Prostate gland (tissue), 2 donors: ENCODE data around the gene UNC119. TPM values are rescaled to one million over a fixed set of nuclear protein-coding genes. Genes with fewer than 3 reads are reported as not detected.

Source experiments
- DNase-seq: peaks from one replicate; pipeline ENCODE4 v3.0.0-alpha.2; 2019; ENCODE audit warnings: low spot score
- H3K27ac ChIP-seq, 2 donors: fragments of 200-600 bp; sonication (generic); 2 replicates each; pipeline ENCODE4 v1.5.1; 2017 to 2019
- H3K27me3 ChIP-seq: fragments of 200-600 bp; sonication (generic); replicated peaks from 2 replicates; pipeline ENCODE4 v1.5.1; 2019; ENCODE audit not compliant: insufficient read depth
- H3K36me3 ChIP-seq, 2 donors: fragments of 200-600 bp; sonication (generic); 1 replicate in 1 of 2; 2 replicates in 1 of 2; pipeline versions ENCODE4 v1.5.1 to v1.8.1; 2017 to 2019
- H3K4me1 ChIP-seq: fragments of 200-600 bp; sonication (generic); replicated peaks from 2 replicates; pipeline ENCODE4 v1.5.1; 2019
- H3K4me3 ChIP-seq, 2 donors: fragments of 200-600 bp; sonication (generic); 2 replicates each; pipeline ENCODE4 v1.5.1; 2017 to 2019
- H3K9me3 ChIP-seq: fragments of 200-600 bp; sonication (generic); 2 replicates; pipeline ENCODE4 v1.5.1; 2017
- POLR2A ChIP-seq: fragments of 450-650 bp; IDR thresholded peaks from one replicate; pipeline ENCODE4 v1.6.1; 2016; ENCODE audit warnings: antibody characterized with exemption, mild to moderate bottlenecking
- POLR2AphosphoS5 ChIP-seq: sonication (generic); formaldehyde crosslinking; IDR thresholded peaks from one replicate; pipeline ENCODE4 v1.6.1; 2017; ENCODE audit warnings: antibody characterized with exemption
- WGBS: methylation state at CpG from one replicate; pipeline ENCODE4 v1.1.5; 2018; 5-methylcytosine and 5-hydroxymethylcytosine counted together
- intact Hi-C: fragments of 100-400 bp; cut with DNase I; formaldehyde crosslinking; loops from one replicate; pipeline ENCODE4 v1.14.2; 2022
- total RNA-seq, 2 donors: library from RNA; depleted of rRNA; stranded (reverse); fragments of >200 nt; gene quantifications; one replicate each; pipeline ENCODE4 v1.1.0, GENCODE V29; 2016
- TF ChIP-seq, protein P1 (sequence below), 4 experiments: fragments of 200-600 bp in 2 of 4; fragments of 450-650 bp in 2 of 4; sonication (generic) in 2 of 4; IDR thresholded peaks; 1 replicate in 3 of 4; 2 replicates in 1 of 4; pipeline ENCODE4 v1.5.1; 2016 to 2019; ENCODE audit warnings: antibody characterized with exemption in 4 of 4, mild to moderate bottlenecking in 2 of 4, moderate library complexity in 2 of 4

UNC119 gene
- total RNA-seq, 2 donors from 2014 or later = 51.1 to 154 TPM

DNA sequence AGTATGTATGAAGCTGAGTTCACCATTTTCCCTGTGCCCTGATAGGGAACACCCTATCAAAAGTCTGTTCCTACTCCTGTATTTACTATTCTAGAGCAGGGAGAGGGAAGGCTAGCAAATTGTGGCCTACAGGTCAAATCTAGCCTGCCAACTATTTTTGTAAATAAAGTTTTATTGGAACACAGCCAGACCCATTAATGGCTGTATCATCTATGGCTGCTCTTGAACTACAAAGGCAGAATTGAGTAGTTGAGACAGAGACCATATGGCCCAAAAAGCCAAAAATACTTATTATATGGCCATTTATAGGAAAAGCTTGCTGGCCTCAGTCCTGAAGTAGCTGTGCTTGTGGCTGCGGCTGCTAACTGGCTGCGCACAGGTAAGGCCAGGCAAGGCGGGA lies 28.5 kb upstream of the UNC119 start:
- H3K4me1 ChIP-seq = no peaks in the 10 kb centered on the region
- intact Hi-C loops = no loop called here
- TF ChIP-seq POLR2AphosphoS5 (no peak), POLR2A (no peak)
- TF ChIP-seq, protein P1, sequence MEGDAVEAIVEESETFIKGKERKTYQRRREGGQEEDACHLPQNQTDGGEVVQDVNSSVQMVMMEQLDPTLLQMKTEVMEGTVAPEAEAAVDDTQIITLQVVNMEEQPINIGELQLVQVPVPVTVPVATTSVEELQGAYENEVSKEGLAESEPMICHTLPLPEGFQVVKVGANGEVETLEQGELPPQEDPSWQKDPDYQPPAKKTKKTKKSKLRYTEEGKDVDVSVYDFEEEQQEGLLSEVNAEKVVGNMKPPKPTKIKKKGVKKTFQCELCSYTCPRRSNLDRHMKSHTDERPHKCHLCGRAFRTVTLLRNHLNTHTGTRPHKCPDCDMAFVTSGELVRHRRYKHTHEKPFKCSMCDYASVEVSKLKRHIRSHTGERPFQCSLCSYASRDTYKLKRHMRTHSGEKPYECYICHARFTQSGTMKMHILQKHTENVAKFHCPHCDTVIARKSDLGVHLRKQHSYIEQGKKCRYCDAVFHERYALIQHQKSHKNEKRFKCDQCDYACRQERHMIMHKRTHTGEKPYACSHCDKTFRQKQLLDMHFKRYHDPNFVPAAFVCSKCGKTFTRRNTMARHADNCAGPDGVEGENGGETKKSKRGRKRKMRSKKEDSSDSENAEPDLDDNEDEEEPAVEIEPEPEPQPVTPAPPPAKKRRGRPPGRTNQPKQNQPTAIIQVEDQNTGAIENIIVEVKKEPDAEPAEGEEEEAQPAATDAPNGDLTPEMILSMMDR (IDR thresholded peaks at IDR 0.05) = no peak
- H3K36me3 ChIP-seq = no peaks in the 10 kb centered on the region
- H3K27ac ChIP-seq = no peak overlapping the region
- no peaks in the 10 kb centered on the region for H3K27me3 ChIP-seq
- 98% methylated on average over 3 of the region's 3 CpGs for WGBS
- DNase-seq = no peak
- H3K4me3 ChIP-seq = no peak overlapping the region
- no peaks in the 10 kb centered on the region for H3K9me3 ChIP-seq

DNA sequence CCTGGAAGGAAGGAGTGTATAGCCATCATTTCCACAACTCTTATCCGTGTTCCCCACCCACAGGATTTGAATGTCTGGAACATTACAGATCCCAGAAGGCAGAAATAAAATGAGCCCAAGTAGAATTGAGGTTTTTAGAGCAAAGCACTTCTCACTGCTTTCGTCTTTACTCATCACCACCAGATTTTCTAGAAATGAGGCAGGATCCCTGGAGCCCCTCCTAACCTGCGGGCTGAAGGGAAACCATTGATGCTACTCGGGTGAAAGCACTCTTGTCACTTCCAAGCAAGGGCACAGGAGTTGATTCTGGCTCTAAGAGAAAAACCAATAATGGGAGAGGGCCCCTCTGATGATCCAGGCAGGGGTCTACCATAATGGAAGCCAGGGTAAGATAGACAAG lies 27.1 kb upstream of the UNC119 start:
- TF ChIP-seq, protein P1 (IDR thresholded peaks at IDR 0.05) = no peak
- no peak overlapping the region for H3K4me3 ChIP-seq
- intact Hi-C loops = no loop called here
- DNase-seq = no peak
- no peak overlapping the region for H3K27ac ChIP-seq
- H3K4me1 ChIP-seq = no peaks in the 10 kb centered on the region
- H3K36me3 ChIP-seq = no peaks in the 10 kb centered on the region
- WGBS = 94% methylated on average over 4 of the region's 4 CpGs
- H3K9me3 ChIP-seq = no peaks in the 10 kb centered on the region
- no peaks in the 10 kb centered on the region for H3K27me3 ChIP-seq

DNA sequence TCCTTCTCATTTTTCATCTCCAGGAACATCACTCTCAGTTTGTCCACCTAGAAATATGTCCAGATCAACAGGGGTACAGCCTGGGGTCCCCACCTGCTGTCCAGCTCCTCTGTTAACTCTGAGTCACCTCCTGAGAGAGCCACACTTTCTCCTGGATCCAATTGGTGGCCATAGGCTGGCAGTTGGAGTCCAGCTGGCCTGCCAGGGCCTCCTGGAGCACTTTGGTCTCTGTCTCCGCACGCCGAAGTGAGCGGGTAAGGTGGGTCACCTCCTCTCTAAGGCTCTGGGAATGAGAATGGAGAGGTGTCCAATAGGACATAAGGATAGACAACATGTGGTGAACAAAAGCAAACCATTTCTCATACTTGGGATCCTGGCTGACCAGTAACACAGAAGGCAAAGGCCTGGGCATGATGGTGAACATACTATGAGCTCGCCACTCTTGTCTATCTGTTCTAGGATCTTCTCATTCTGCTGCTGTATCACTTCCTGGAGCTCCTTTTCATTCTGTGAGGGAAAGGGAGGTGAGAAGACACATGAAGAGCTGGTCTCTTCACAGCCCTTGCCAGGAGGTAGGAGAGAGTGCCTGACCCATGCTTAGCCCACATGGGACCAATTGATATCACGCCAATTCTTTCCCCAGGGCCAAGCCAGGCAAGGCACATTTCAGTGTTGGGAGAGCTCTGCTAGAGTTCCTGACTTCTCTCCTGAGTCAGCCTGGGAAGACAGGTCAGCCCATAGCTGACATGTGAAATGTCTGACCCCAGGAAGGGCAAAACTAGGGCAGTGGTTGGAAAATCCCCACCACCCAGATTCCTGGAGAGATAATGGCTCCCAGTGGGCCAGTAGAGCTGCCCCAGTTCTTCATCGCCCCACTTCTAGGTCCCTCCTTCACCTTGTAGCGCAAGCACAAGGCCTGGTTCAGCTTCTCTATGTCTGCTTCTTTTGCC lies 26.1 kb upstream of the UNC119 start:
- H3K36me3 ChIP-seq = no peaks in the 10 kb centered on the region
- H3K27ac ChIP-seq = no peak overlapping the region
- TF ChIP-seq, protein P1 (IDR thresholded peaks at IDR 0.05) = no peak
- TF ChIP-seq POLR2AphosphoS5 = no peak
- H3K4me1 ChIP-seq = no peaks in the 10 kb centered on the region
- no peak overlapping the region for H3K4me3 ChIP-seq
- intact Hi-C loops = no loop called here
- H3K27me3 ChIP-seq = no peaks in the 10 kb centered on the region
- whole genome bisulfite sequencing = 94% methylated on average over 8 of the region's 8 CpGs
- no peak for DNase-seq
- no peaks in the 10 kb centered on the region for H3K9me3 ChIP-seq

DNA sequence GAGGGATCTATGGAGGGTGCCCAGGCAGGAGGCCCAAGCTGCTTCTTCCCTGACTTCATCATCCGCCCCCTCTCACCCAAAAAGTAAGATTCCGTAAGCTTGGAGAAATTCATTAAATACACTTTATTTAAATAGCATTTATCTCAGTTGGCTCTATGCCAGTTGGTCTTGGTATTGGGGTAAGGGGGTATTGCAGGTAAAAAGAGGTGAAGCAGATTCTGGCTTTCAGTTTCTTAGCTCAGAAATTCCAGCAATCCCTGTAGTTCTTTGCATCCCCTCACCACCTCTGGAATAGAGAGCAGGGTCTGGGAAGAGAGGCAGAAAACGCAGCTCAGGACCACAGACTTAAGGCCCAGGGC lies 25.0 kb upstream of the UNC119 start:
- H3K36me3 ChIP-seq = no peaks in the 10 kb centered on the region
- H3K9me3 ChIP-seq = no peaks in the 10 kb centered on the region
- no peak overlapping the region for H3K4me3 ChIP-seq
- intact Hi-C loops = no loop called here
- H3K4me1 ChIP-seq = peaks cover under 1% of the 10 kb centered on the region
- 98% methylated on average over 3 of the region's 3 CpGs for WGBS
- peak overlapping the region in 1 of 2 donors; percentile 34 for H3K27ac ChIP-seq
- TF ChIP-seq, protein P1 (IDR thresholded peaks at IDR 0.05) = no peak
- TF ChIP-seq POLR2A = no peak
- no peak for TF ChIP-seq POLR2AphosphoS5
- no peak for DNase-seq
- no peaks in the 10 kb centered on the region for H3K27me3 ChIP-seq
